ENCODE data around the gene CNGB1. TPM values are rescaled to one million over a fixed set of nuclear protein-coding genes. Genes with fewer than 3 reads are reported as not detected.
A peak's percentile ranks its signal among the peaks of the same experiment; 100 is the strongest.

The CNGB1 gene
- total RNA-seq (not detected in 2 replicates), polyA plus RNA-seq (not detected in 2 replicates)

- Histone ChIP-seq H3K27me3 (no peaks in the 10 kb centered on the region), H3K27ac (no peak within 1 kb of the TSS), H3K4me1 (ENCODE audit: low read depth) (no peaks in the 10 kb centered on the region), H3K9me3 (ENCODE audit: low read depth) (no peaks in the 10 kb centered on the region), H3K36me3 (no peaks in the 10 kb centered on the region), H3K4me3 (no peak within 1 kb of the TSS)
- TF ChIP-seq CTCF (IDR thresholded peaks at IDR 0.05; ENCODE audit: low read depth, low read length): no peak
- DNase-seq (ENCODE audit: low read depth in 1 of 2, low spot score in 1 of 2): no peak
Observed at GRCh38 chr16:57970970-57971369, at the start of gene CNGB1. CNGB1 (minus strand) TSS chr16:57971128; CDS start chr16:57967286, 3,842 bp downstream.

- Histone ChIP-seq H3K36me3 (no peaks in the 10 kb centered on the region), H3K4me1 (ENCODE audit: low read depth) (peaks cover 27% of the 10 kb centered on the region), H3K4me3 (no peak overlapping the region), H3K27me3 (no peaks in the 10 kb centered on the region), H3K27ac (no peak overlapping the region), H3K9me3 (ENCODE audit: low read depth) (no peaks in the 10 kb centered on the region)
- DNase-seq (ENCODE audit: low read depth in 1 of 2, low spot score in 1 of 2): no peak
- no peak for TF ChIP-seq CTCF (IDR thresholded peaks at IDR 0.05; ENCODE audit: low read depth, low read length)
Observed at GRCh38 chr16:58019866-58020538, 49.1 kb upstream of the CNGB1 start.

GRCh38 chr16:58018803-58019202 lies 47.9 kb upstream of the CNGB1 start:
- DNase-seq (ENCODE audit: low read depth in 1 of 2, low spot score in 1 of 2): no peak
- TF ChIP-seq CTCF (IDR thresholded peaks at IDR 0.05; ENCODE audit: low read depth, low read length): no peak
- no peaks in the 10 kb centered on the region for H3K36me3 ChIP-seq
- no peak overlapping the region for H3K4me3 ChIP-seq
- no peak overlapping the region for H3K27ac ChIP-seq
- H3K27me3 ChIP-seq: no peaks in the 10 kb centered on the region
- H3K9me3 ChIP-seq (ENCODE audit: low read depth): no peaks in the 10 kb centered on the region
- peaks cover 20% of the 10 kb centered on the region for H3K4me1 ChIP-seq (ENCODE audit: low read depth)

GRCh38 chr16:58016840-58017446 lies 46.0 kb upstream of the CNGB1 start:
- no peaks in the 10 kb centered on the region for H3K27me3 ChIP-seq
- H3K36me3 ChIP-seq: no peaks in the 10 kb centered on the region
- no peak overlapping the region for H3K4me3 ChIP-seq
- peaks cover 26% of the 10 kb centered on the region for H3K4me1 ChIP-seq (ENCODE audit: low read depth)
- H3K27ac ChIP-seq: no peak overlapping the region
- no peaks in the 10 kb centered on the region for H3K9me3 ChIP-seq (ENCODE audit: low read depth)
- TF ChIP-seq CTCF (IDR thresholded peaks at IDR 0.05; ENCODE audit: low read depth, low read length): no peak
- no peak for DNase-seq (ENCODE audit: low read depth in 1 of 2, low spot score in 1 of 2)

- H3K36me3 ChIP-seq: no peaks in the 10 kb centered on the region
- no peak for DNase-seq (ENCODE audit: low read depth in 1 of 2, low spot score in 1 of 2)
- H3K4me1 ChIP-seq (ENCODE audit: low read depth): peaks cover 36% of the 10 kb centered on the region
- no peak overlapping the region for H3K4me3 ChIP-seq
- no peaks in the 10 kb centered on the region for H3K27me3 ChIP-seq
- H3K9me3 ChIP-seq (ENCODE audit: low read depth): no peaks in the 10 kb centered on the region
- no peak for TF ChIP-seq CTCF (IDR thresholded peaks at IDR 0.05; ENCODE audit: low read depth, low read length)
- H3K27ac ChIP-seq: peak overlapping the region; percentile 28
Observed at GRCh38 chr16:58013201-58013956, 42.5 kb upstream of the CNGB1 start.
